ENCODE results near the gene SCIN. TPM values are rescaled to one million over a fixed set of nuclear protein-coding genes. Genes with fewer than 3 reads are reported as not detected.

Gene SCIN
- total RNA-seq, 6 donors from 2014 or later: 9.3 to 19.6 (median 15.0) TPM

DNA sequence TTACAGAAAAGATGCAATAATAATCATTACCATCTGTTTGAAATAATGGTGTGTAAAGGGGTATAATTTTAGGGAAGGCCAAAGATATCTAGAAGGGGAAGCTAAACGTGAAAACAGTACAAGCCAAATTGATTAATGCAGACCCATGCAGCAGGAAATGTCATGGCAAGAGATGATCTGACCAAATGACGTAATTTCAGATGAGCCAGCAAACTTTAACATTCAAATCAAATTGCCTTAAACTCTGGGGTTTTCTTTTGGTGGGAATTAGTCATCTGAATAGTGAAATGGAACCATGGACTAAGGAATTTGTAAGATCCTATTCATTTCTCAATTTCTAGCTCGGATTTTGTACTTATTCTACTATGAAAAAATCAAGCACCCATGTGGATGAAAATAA, 21.4 kb upstream of the SCIN start:
- no peak for TF ChIP-seq POLR2AphosphoS5 (IDR thresholded peaks at IDR 0.05)
- TF ChIP-seq POLR2A (IDR thresholded peaks at IDR 0.05): no peak
- TF ChIP-seq EP300 (IDR thresholded peaks at IDR 0.05): no peak
- TF ChIP-seq CTCF (IDR thresholded peaks at IDR 0.05): no peak
- H3K4me1 ChIP-seq: no peaks in the 10 kb centered on the region
- DNase-seq: no peak
- no peaks in the 10 kb centered on the region for H3K9me3 ChIP-seq
- no peaks in the 10 kb centered on the region for H3K36me3 ChIP-seq
- H3K27ac ChIP-seq: no peak overlapping the region
- 58 to 65% methylated on average over 3 of the region's 3 CpGs for WGBS, 2 donors
- no peak for ATAC-seq (ENCODE audit: low FRiP score in 2 of 2)
- H3K27me3 ChIP-seq: no peaks in the 10 kb centered on the region
- H3K4me3 ChIP-seq: no peak overlapping the region

DNA sequence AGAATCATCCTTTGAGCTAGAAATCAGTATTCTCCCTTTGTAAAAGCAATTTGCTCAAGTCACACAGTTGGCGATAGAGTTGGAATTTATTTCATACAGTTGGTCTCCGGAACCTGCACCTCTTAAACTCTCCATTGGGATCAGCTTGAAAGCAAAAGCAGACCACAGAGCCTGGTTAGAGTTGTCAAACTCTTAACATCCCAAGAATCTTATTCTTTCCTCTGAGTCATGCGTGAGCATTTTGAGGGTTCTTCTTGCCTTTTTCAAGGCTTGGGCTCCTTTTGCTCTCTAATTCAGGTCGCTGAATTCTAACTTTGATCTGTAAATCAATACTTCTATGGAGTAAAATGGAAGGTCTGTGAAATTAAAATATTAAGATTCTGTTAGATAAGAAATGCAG, 19.6 kb upstream of the SCIN start:
- no peaks in the 10 kb centered on the region for H3K36me3 ChIP-seq
- H3K9me3 ChIP-seq: no peaks in the 10 kb centered on the region
- no peak overlapping the region for H3K27ac ChIP-seq
- ATAC-seq (ENCODE audit: low FRiP score in 2 of 2) (no peak), DNase-seq (no peak)
- TF ChIP-seq CTCF (IDR thresholded peaks at IDR 0.05) (no peak), POLR2AphosphoS5 (IDR thresholded peaks at IDR 0.05) (no peak), EP300 (IDR thresholded peaks at IDR 0.05) (no peak), POLR2A (IDR thresholded peaks at IDR 0.05) (no peak)
- H3K4me3 ChIP-seq: no peak overlapping the region
- no peaks in the 10 kb centered on the region for H3K4me1 ChIP-seq
- 94 to 95% methylated on average over 4 of the region's 4 CpGs for whole genome bisulfite sequencing, 2 donors
- H3K27me3 ChIP-seq: no peaks in the 10 kb centered on the region

DNA sequence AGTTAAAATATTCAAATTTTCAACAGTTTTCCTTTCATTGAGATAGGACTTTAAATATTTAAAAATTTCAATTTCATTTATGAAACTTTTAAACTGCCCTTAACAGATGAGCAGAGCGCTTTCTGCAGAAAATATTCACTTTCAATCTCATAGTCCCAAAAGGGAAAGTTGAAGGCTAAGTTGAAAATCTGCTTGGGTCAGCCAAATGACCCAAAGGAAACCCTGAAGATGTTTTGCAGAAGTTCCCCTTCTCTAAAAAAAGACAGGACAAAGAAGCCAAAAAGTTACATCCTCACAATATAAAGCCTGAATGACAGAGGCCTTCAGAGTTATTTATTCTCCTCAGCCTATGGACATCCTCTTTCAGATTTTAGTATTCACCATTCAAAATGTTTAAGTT, 17.6 kb upstream of the SCIN start:
- WGBS, 2 donors: 79 to 97% methylated on average over 1 of the region's 1 CpG

GRCh38 chr7:12553416-12553815, 17.1 kb upstream of the SCIN start:
- Histone ChIP-seq H3K27me3 (no peaks in the 10 kb centered on the region), H3K4me3 (no peak overlapping the region), H3K27ac (no peak overlapping the region), H3K36me3 (no peaks in the 10 kb centered on the region), H3K4me1 (no peaks in the 10 kb centered on the region), H3K9me3 (no peaks in the 10 kb centered on the region)
- TF ChIP-seq EP300 (IDR thresholded peaks at IDR 0.05) (no peak), POLR2A (IDR thresholded peaks at IDR 0.05) (no peak), POLR2AphosphoS5 (IDR thresholded peaks at IDR 0.05) (no peak), CTCF (IDR thresholded peaks at IDR 0.05) (no peak)
- ATAC-seq (ENCODE audit: low FRiP score in 2 of 2) (no peak), DNase-seq (no peak)

More for the DNA sequence above, 17.6 kb upstream of the SCIN start:
- Histone ChIP-seq H3K36me3 (no peaks in the 10 kb centered on the region), H3K9me3 (no peaks in the 10 kb centered on the region), H3K4me1 (no peaks in the 10 kb centered on the region), H3K4me3 (no peak overlapping the region), H3K27me3 (no peaks in the 10 kb centered on the region), H3K27ac (no peak overlapping the region)
- ATAC-seq (ENCODE audit: low FRiP score in 2 of 2): no peak
- TF ChIP-seq POLR2A (IDR thresholded peaks at IDR 0.05) (no peak), POLR2AphosphoS5 (IDR thresholded peaks at IDR 0.05) (no peak), CTCF (IDR thresholded peaks at IDR 0.05) (no peak), EP300 (IDR thresholded peaks at IDR 0.05) (no peak)
- no peak for DNase-seq

- no peak for ATAC-seq (ENCODE audit: low FRiP score in 2 of 2)
- WGBS, 2 donors: 72 to 73% methylated on average over 2 of the region's 2 CpGs
- no peak for TF ChIP-seq CTCF (IDR thresholded peaks at IDR 0.05)
- no peak for TF ChIP-seq EP300 (IDR thresholded peaks at IDR 0.05)
- TF ChIP-seq POLR2A (IDR thresholded peaks at IDR 0.05): no peak
- no peak for TF ChIP-seq POLR2AphosphoS5 (IDR thresholded peaks at IDR 0.05)
Measured at GRCh38 chr7:12554351-12554750, 16.2 kb upstream of the SCIN start.

More at GRCh38 chr7:12554351-12554750, 16.2 kb upstream of the SCIN start:
- no peaks in the 10 kb centered on the region for H3K36me3 ChIP-seq
- no peaks in the 10 kb centered on the region for H3K9me3 ChIP-seq
- no peaks in the 10 kb centered on the region for H3K27me3 ChIP-seq
- H3K4me3 ChIP-seq: no peak overlapping the region
- no peak overlapping the region for H3K27ac ChIP-seq
- DNase-seq: no peak
- H3K4me1 ChIP-seq: no peaks in the 10 kb centered on the region
